Measurements from ENCODE around the gene FXYD1. TPM values are rescaled to one million over a fixed set of nuclear protein-coding genes. Genes with fewer than 3 reads are reported as not detected.

The FXYD1 gene
- total and polyA plus RNA-seq, 2 donors (not counting 3 experiments of a cell fraction or from before 2014, with no cell fraction given): not detected

- no peaks in the 10 kb centered on the region for H3K36me3 ChIP-seq (ENCODE audit: control insufficient read depth in 2 of 2, extremely low read depth in 1 of 2, insufficient read depth in 2 of 2, low read length in 2 of 2)
- H4K20me1 ChIP-seq (replicated peaks; ENCODE audit: control insufficient read depth, extremely low read depth, insufficient read depth, low read length): no peaks in the 10 kb centered on the region
- intact Hi-C loops (cut with micrococcal nuclease) (no loop called here), dilution Hi-C loops (cut with MboI; ENCODE audit: extremely low pct_ligation_motif_present, low sequenced_read_pairs) (no loop called here)
- H2AFZ ChIP-seq (ENCODE audit: low read depth, low read length): no peak overlapping the region
- no peaks in the 10 kb centered on the region for H3K27me3 ChIP-seq (ENCODE audit: control insufficient read depth in 2 of 2, insufficient read depth in 2 of 2, low read length in 2 of 2)
- H3K9me3 ChIP-seq (replicated peaks; ENCODE audit: control insufficient read depth, insufficient read depth, low read length): no peaks in the 10 kb centered on the region
- ChIA-PET POLR2A (no interaction called here), CTCF (interaction anchor here (0.9 to 1.6 kb wide), 3 partner anchors 17 to 54 kb away, joined by 3 to 7 read pairs (median 7); partner anchors contain the start of gene FXYD3)
- H3K9ac ChIP-seq (replicated peaks; ENCODE audit: extremely low read depth, insufficient read depth, low read length): no peak overlapping the region
- no peaks in the 10 kb centered on the region for H3K79me2 ChIP-seq (ENCODE audit: control insufficient read depth, insufficient read depth, low read length)
- DNase-seq (ENCODE audit: low read depth, low spot score) (no peak), FAIRE-seq (no peak)
- no peak overlapping the region for H3K27ac ChIP-seq (ENCODE audit: insufficient read depth, low read depth, low read length)
- TF ChIP-seq POLR2A (IDR thresholded peaks at IDR 0.05; ENCODE audit: low read depth, low read length) (no peak), EZH2 (IDR thresholded peaks at IDR 0.05; ENCODE audit: borderline replicate concordance, low read depth, low read length, severe bottlenecking) (no peak), MAX (IDR thresholded peaks at IDR 0.05; ENCODE audit: insufficient read depth, insufficient read length) (no peak), MYC (IDR thresholded peaks at IDR 0.05; ENCODE audit: low read depth, low read length) (no peak), GATA2 (IDR thresholded peaks at IDR 0.05; ENCODE audit: insufficient read depth, insufficient read length, low read depth, low read length) (no peak), CTCF (IDR thresholded peaks at IDR 0.05; ENCODE audit: extremely low read depth in 1 of 2, insufficient read depth in 1 of 2, low read depth in 1 of 2, low read length in 2 of 2) (no peak), POLR2AphosphoS5 (IDR thresholded peaks at IDR 0.05; ENCODE audit: insufficient read depth, low read depth, low read length) (no peak), FOS (IDR thresholded peaks at IDR 0.05; ENCODE audit: borderline replicate concordance, insufficient read depth, low read length) (no peak), JUN (IDR thresholded peaks at IDR 0.05; ENCODE audit: borderline replicate concordance, insufficient read depth, insufficient read length, low read depth) (no peak)
- H3K4me1 ChIP-seq (ENCODE audit: control insufficient read depth, extremely low read depth, insufficient read depth, low read length): no peaks in the 10 kb centered on the region
- no peak overlapping the region for H3K4me2 ChIP-seq (ENCODE audit: insufficient read depth, low read length)
- no peaks in the 10 kb centered on the region for H3K9me1 ChIP-seq (replicated peaks; ENCODE audit: control insufficient read depth, extremely low read depth, insufficient read depth, low read length)
- H3K4me3 ChIP-seq (replicated peaks in 1 of 3; ENCODE audit: insufficient read depth in 1 of 3, low read depth in 1 of 3, low read length in 3 of 3): no peak overlapping the region
- BruUV-seq (replicated peaks): no TSS peak
Observed at GRCh38 chr19:35098413-35099049, 40.1 kb upstream of the FXYD1 start.
